ENCODE measurements around the gene UBXN6.
A peak's percentile ranks its signal among the peaks of the same experiment; 100 is the strongest.

UBXN6 gene

DNA sequence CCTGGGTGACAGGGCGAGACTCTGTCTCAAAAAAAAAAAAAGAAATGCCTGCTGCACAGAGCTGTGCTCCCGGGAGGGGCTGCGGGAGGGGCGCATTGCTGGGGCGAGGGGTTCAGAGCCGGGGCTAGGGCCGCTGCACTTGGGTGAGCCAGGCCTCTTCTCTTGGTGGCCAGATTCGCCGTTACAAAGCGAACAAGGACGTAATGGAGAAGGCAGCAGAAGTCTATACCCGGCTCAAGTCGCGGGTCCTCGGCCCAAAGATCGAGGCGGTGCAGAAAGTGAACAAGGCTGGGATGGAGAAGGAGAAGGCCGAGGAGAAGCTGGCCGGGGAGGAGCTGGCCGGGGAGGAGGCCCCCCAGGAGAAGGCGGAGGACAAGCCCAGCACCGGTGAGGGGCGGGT lies 41.7 kb upstream of the UBXN6 start:
- Mint-ChIP-seq H3K4me1 (ENCODE audit: low read depth) (no peaks in the 10 kb centered on the region), H3K27me3 (ENCODE audit: low read depth) (no peaks in the 10 kb centered on the region), H3K36me3 (ENCODE audit: low read depth) (peaks cover 2% of the 10 kb centered on the region), H3K4me3 (no peak overlapping the region), H3K9me3 (no peaks in the 10 kb centered on the region), H3K27ac (no peak overlapping the region)

DNA sequence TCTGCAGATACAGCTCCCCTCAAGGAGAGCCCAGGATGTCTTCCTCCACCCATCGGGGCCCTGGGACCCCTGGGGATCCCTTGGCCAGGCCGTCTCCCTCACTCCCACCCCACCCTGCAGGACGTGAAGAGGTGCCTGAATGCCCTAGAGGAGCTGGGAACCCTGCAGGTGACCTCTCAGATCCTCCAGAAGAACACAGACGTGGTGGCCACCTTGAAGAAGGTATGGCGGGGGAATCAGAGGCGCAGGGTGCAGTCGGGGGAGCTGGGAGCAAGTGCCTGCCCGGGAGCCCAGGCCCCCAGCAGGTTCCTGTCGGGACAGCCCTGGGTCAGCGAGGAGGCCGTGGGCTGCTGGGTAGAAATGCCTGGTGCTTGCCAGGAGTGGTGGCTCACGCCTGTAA lies 41.1 kb upstream of the UBXN6 start:
- Mint-ChIP-seq H3K4me3 (no peak overlapping the region), H3K4me1 (ENCODE audit: low read depth) (no peaks in the 10 kb centered on the region), H3K27me3 (ENCODE audit: low read depth) (no peaks in the 10 kb centered on the region), H3K27ac (no peak overlapping the region), H3K9me3 (no peaks in the 10 kb centered on the region), H3K36me3 (ENCODE audit: low read depth) (peaks cover 2% of the 10 kb centered on the region)

DNA sequence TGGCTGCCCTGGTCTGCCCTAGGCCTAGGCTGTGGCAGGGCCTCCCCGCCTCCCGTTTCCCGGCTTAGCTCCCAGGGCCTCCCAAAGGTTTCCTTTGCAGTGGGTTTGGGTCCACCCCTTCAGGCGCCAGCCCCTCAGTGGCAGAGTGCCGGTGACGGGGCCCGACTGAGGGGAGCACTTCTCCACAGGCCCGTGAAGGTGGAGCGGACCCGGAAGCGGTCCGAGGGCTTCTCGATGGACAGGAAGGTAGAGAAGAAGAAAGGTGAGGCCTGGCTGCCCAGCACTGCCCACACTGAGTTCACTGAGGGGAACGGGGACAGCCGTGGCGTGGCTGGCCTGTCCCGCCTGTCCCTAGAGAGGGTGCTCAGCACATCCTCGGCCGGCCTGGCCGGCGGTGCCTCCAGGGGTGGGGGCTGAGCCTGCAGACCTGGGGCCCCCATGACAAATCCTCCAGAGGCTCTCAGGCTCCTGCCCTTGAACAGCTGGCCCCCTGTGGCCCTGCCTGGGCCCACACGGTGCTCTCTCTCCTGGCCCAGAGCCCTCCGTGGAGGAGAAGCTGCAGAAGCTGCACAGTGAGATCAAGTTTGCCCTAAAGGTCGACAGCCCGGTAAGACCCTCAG lies 40.3 kb upstream of the UBXN6 start:
- no peaks in the 10 kb centered on the region for H3K9me3 Mint-ChIP-seq
- H3K27ac Mint-ChIP-seq, result no peak overlapping the region
- H3K36me3 Mint-ChIP-seq (ENCODE audit: low read depth), result peaks cover 2% of the 10 kb centered on the region
- no peak overlapping the region for H3K4me3 Mint-ChIP-seq
- no peaks in the 10 kb centered on the region for H3K4me1 Mint-ChIP-seq (ENCODE audit: low read depth)
- H3K27me3 Mint-ChIP-seq (ENCODE audit: low read depth), result no peaks in the 10 kb centered on the region

DNA sequence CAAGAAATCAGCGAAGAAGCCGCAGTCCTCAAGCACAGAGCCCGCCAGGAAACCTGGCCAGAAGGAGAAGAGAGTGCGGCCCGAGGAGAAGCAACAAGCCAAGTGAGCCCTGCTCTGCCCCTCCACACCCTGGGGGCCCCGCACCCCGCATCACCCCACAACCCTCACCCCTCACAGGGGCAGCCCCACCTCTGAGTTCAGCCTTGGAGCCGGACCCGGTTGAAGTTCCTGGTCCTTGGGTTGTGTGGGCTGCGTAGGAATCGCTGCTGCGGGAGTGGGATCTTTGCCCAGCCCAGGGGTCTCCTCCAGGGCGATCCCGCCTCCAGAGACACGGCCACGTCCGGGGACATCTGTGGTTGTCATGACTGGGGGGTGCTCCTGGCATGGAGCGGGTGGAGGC lies 38.7 kb upstream of the UBXN6 start:
- Mint-ChIP-seq H3K4me1 (ENCODE audit: low read depth) (no peaks in the 10 kb centered on the region), H3K27ac (no peak overlapping the region), H3K36me3 (ENCODE audit: low read depth) (peaks cover 2% of the 10 kb centered on the region), H3K9me3 (no peaks in the 10 kb centered on the region), H3K27me3 (ENCODE audit: low read depth) (no peaks in the 10 kb centered on the region), H3K4me3 (no peak overlapping the region)

DNA sequence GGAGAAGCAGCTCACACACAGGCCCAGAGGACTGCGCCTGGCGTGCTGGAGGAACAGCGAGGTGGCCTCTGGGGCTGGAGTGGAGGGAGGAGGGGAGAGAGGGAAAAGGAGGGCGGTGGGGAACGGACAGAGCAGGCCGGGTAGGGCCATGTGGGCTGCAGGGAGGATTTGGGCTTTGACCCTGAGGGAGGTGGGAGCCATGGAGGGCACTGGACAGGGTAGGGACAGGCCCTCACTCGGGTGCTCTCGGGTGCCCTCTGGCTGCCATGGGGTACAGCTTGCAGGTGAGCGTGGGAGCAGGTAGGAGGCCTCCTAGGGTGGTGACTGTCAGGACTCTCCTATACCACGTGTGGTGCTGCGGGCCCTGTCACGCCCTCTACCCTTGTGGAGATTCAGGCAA lies 37.9 kb upstream of the UBXN6 start:
- Mint-ChIP-seq H3K36me3 (ENCODE audit: low read depth) (peaks cover 4% of the 10 kb centered on the region), H3K27ac (no peak overlapping the region), H3K9me3 (no peaks in the 10 kb centered on the region), H3K4me3 (no peak overlapping the region), H3K4me1 (ENCODE audit: low read depth) (no peaks in the 10 kb centered on the region), H3K27me3 (ENCODE audit: low read depth) (no peaks in the 10 kb centered on the region)

DNA sequence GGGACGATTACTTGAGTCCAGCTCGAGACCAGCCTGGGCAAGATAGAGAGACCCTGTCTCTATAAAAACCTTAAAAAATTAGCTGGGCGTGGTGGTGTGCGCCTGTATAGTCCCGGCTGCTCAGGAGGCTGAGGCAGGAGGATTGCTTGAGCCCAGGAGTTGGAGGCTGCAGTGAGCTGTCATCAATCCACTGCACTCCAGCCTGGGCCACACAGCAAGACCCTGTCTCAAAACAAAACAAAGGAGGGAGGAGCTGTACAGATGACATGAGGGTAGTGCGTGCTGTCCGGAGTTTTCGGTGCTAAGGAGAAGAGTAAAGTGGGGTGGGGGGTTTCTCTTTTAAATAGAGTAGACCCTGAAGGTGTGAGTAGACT lies 37.1 kb upstream of the UBXN6 start:
- peak overlapping the region; percentile 52 for H3K27ac Mint-ChIP-seq
- H3K4me3 Mint-ChIP-seq, result no peak overlapping the region
- no peaks in the 10 kb centered on the region for H3K9me3 Mint-ChIP-seq
- H3K27me3 Mint-ChIP-seq (ENCODE audit: low read depth), result no peaks in the 10 kb centered on the region
- H3K4me1 Mint-ChIP-seq (ENCODE audit: low read depth), result no peaks in the 10 kb centered on the region
- peaks cover 9% of the 10 kb centered on the region for H3K36me3 Mint-ChIP-seq (ENCODE audit: low read depth)

DNA sequence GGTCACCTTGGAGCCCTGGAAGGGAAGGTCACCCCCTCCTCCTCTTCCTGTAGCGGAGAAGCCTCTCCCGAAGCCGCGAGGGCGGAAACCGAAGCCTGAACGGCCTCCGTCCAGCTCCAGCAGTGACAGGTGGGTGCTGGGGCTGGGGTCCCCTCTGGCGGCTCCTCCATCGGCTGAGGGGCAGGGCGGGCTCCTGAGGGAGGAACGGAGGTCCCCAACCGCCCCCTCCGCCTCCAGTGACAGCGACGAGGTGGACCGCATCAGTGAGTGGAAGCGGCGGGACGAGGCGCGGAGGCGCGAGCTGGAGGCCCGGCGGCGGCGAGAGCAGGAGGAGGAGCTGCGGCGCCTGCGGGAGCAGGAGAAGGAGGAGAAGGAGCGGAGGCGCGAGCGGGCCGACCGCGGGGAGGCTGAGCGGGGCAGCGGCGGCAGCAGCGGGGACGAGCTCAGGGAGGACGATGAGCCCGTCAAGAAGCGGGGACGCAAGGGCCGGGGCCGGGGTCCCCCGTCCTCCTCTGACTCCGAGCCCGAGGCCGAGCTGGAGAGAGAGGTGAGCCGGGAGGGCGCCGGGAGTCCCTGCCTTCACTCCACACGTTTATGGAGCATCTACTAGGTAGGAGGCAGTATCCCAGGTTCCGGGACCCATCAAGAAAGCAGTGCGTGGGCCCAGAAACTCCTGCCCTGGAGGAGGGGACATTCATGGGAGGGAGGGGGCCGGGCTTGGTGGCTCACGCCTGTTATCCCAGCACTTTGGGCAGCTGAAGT lies 36.5 kb upstream of the UBXN6 start:
- Mint-ChIP-seq H3K27ac (no peak overlapping the region), H3K4me3 (no peak overlapping the region), H3K4me1 (ENCODE audit: low read depth) (no peaks in the 10 kb centered on the region), H3K9me3 (no peaks in the 10 kb centered on the region), H3K36me3 (ENCODE audit: low read depth) (peaks cover 11% of the 10 kb centered on the region), H3K27me3 (ENCODE audit: low read depth) (no peaks in the 10 kb centered on the region)

DNA sequence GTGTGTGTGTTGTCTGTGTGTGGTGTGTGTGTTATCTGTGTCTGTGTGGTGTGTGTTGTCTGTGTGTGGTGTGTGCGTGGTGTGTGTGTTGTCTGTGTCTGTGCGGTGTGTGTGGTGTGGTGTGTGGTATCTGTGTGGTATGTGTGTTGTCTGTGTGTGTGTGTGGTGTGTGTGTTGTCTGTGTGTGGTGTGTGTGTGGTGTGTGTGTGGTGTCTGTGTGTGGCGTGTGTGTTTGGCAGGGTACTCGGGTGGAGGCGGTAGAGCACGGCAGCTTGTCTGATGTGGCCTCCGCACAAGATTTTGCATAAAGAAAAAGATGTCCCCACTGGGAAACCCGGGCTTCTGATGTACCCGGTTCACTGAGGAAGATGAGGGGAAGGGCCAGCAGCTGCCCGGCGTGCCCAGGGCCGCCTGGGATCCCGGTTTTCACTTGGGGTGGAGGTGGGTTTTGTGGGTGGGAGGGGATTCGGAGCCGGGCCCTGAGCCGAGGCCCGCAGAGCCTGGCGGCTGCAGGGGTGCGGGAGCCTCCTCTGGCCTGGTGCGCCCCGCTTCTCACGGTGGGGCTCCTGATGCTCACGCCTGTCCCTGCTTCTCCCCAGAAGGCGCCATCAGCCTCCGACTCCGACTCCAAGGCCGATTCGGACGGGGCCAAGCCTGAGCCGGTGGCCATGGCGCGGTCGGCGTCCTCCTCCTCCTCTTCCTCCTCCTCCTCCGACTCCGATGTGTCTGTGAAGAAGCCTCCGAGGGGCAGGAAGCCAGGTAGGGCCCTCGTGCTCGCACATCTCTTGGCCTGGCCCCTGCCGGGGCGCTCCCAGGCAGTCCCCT lies 35.7 kb upstream of the UBXN6 start:
- Mint-ChIP-seq H3K4me3 (no peak overlapping the region), H3K36me3 (ENCODE audit: low read depth) (peaks cover 12% of the 10 kb centered on the region), H3K4me1 (ENCODE audit: low read depth) (no peaks in the 10 kb centered on the region)

DNA sequence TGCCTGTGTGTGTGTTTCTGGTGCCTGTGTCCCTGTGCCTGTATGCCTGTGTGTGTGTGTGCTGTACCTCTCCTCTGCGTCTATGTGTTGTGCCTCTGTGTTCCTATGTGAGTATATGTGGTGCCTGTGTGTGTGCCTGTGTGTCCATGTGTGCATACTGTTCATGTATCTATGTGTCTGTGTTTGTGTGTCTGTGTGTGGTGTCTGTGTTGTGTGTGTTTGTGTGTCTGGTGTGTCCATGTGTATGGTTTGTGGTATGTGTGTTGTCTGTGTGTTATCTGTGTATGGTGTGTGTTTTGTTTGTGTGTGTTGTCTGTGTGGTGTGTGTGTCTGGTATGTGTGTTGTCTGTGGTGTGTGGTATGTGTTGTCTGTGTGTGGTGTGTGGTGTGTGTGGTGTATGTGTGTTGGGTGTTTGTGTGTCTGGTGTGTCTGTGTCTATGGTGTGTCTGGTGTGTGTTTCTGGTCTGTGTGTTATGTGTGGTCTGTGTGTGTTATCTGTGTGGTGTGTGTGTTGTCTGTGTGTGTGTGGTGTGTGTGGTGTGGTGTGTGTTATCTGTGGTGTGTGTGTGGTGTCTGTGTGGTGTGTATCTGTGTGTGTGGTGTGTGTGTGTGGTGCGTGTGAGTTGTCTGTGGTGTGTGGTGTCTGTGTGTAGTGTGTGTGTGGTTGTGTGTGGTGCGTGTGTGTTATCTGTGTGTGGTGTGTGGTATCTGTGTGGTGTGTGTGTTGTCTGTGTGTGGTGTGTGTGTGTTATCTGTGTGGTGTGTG lies 34.9 kb upstream of the UBXN6 start:
- Mint-ChIP-seq H3K36me3 (ENCODE audit: low read depth) (peaks cover 14% of the 10 kb centered on the region), H3K4me1 (ENCODE audit: low read depth) (no peaks in the 10 kb centered on the region), H3K4me3 (no peak overlapping the region), H3K27ac (no peak overlapping the region), H3K27me3 (ENCODE audit: low read depth) (no peaks in the 10 kb centered on the region), H3K9me3 (no peaks in the 10 kb centered on the region)

More for the DNA sequence above, 35.7 kb upstream of the UBXN6 start:
- Mint-ChIP-seq H3K9me3 (no peaks in the 10 kb centered on the region), H3K27me3 (ENCODE audit: low read depth) (no peaks in the 10 kb centered on the region), H3K27ac (no peak overlapping the region)

DNA sequence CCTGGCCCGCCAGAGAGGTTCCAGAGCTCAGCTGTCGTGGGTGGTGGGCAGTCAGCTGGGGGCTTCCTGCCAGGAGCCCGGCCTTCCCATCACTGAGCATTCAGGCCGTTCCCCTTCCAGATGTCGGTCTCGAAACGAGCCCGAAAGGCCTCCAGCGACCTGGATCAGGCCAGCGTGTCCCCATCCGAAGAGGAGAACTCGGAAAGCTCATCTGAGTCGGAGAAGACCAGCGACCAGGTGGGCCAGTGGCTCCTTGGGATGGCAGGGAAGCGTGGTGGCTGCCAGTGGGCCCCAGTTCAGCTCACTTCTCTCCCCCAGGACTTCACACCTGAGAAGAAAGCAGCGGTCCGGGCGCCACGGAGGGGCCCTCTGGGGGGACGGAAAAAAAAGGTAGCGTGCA lies 33.9 kb upstream of the UBXN6 start:
- Mint-ChIP-seq H3K4me3 (no peak overlapping the region), H3K9me3 (no peaks in the 10 kb centered on the region), H3K27me3 (ENCODE audit: low read depth) (no peaks in the 10 kb centered on the region), H3K4me1 (ENCODE audit: low read depth) (no peaks in the 10 kb centered on the region), H3K36me3 (ENCODE audit: low read depth) (peaks cover 15% of the 10 kb centered on the region), H3K27ac (no peak overlapping the region)

DNA sequence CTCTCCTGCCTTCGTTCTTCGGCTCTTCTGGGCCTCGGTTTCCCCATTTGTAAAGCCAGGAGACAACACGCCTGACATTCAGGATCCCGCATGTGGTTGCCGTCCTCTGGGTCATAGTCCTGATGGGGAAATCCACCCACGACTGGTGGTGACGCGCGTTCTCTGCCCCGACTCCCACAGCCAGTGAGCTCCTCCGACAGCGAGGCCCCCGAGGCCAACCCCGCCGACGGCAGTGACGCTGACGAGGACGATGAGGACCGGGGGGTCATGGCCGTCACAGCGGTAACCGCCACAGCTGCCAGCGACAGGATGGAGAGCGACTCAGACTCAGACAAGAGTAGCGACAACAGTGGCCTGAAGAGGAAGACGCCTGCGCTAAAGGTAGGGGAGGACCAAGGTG lies 30.9 kb upstream of the UBXN6 start:
- Mint-ChIP-seq H3K36me3 (ENCODE audit: low read depth) (peaks cover 19% of the 10 kb centered on the region), H3K9me3 (no peaks in the 10 kb centered on the region), H3K4me3 (no peak overlapping the region), H3K27me3 (ENCODE audit: low read depth) (no peaks in the 10 kb centered on the region), H3K4me1 (ENCODE audit: low read depth) (no peaks in the 10 kb centered on the region), H3K27ac (no peak overlapping the region)

DNA sequence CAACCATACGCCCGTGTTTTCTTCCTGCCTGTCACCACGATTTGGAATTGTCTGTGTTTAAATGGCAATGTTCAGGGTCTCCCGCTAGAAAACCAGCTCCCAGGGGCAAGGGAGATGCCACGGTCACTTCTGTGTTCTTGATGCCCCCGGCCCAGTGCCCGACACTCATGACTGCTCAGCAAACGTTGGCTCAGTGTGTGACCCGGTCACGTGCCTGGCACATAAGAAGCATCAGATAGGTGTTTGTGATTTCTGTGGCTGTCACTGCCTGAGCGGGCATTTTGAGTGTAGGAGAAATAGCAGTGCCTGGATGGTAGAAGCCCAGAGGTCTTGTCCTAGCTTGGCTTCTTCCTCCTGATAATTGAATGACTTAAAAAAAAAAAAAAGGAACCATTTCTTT lies 30.0 kb upstream of the UBXN6 start:
- peaks cover 20% of the 10 kb centered on the region for H3K36me3 Mint-ChIP-seq (ENCODE audit: low read depth)

DNA sequence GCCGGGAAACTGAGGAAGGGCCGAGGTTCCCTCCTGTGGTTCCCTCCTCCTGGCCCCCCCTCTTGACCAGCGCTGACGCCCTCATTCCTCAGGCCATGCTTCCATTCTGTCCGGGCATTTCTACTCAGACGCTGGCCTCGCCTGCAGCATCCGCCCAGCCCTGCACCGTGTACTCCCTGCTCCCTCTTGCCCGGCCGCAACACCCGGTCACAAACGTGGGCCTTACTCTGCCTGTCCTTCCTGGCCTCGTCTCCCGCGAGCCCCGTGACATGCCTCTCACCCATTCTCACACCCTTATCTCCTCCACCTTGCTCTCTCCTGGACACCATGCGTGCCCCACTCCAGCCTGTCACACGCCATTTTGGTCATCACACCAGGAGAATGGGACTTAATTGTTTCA lies 25.8 kb upstream of the UBXN6 start:
- H3K9me3 Mint-ChIP-seq, result no peaks in the 10 kb centered on the region
- peaks cover 10% of the 10 kb centered on the region for H3K36me3 Mint-ChIP-seq (ENCODE audit: low read depth)
- H3K4me1 Mint-ChIP-seq (ENCODE audit: low read depth), result no peaks in the 10 kb centered on the region
- H3K4me3 Mint-ChIP-seq, result no peak overlapping the region
- no peaks in the 10 kb centered on the region for H3K27me3 Mint-ChIP-seq (ENCODE audit: low read depth)
- H3K27ac Mint-ChIP-seq, result no peak overlapping the region

More for the DNA sequence above, 30.0 kb upstream of the UBXN6 start:
- Mint-ChIP-seq H3K27me3 (ENCODE audit: low read depth) (no peaks in the 10 kb centered on the region), H3K27ac (no peak overlapping the region), H3K4me1 (ENCODE audit: low read depth) (no peaks in the 10 kb centered on the region), H3K4me3 (no peak overlapping the region), H3K9me3 (no peaks in the 10 kb centered on the region)

DNA sequence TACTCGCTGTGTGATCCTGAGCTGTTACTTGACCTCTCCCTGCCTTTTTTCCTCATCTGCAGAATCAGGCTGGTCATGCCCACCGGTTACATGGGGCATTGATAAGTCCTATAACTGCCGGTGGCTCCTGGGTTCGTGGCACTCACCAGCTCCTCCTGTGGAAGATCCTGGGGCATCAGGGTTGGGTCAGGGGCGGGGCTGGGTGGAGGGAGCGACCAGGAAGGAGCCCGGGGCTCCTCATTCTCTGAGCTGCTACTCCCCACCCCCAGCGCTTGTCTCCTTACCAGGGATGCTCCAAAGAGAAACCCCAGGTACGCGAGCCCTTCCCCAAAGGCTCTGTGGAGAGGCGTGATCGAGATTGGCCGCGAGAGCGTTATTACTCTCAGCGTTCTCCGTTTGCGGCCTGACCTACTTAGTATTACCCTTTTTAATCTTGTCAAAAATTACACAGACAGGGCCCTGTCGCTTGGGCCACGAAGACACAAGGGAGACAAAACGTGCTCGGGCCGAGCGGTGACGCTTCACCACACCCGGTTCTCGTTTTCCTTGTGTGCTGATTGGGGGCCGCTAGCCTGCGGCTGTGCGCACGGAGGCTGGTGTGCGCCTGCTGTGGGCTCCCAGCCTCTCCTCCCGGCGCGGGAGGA lies 25.2 kb upstream of the UBXN6 start:
- no peaks in the 10 kb centered on the region for H3K27me3 Mint-ChIP-seq (ENCODE audit: low read depth)
- no peaks in the 10 kb centered on the region for H3K4me1 Mint-ChIP-seq (ENCODE audit: low read depth)
- peaks cover 10% of the 10 kb centered on the region for H3K36me3 Mint-ChIP-seq (ENCODE audit: low read depth)
- H3K27ac Mint-ChIP-seq, result no peak overlapping the region
- H3K4me3 Mint-ChIP-seq, result no peak overlapping the region
- H3K9me3 Mint-ChIP-seq, result no peaks in the 10 kb centered on the region
